Caki2 (cell line): ENCODE results near the gene ZNF407. TPM values are rescaled to one million over a fixed set of nuclear protein-coding genes. Genes with fewer than 3 reads are reported as not detected.

Experiments used
- DNase-seq: peaks from one replicate; pipeline ENCODE4 v3.0.0-alpha.2; 2015; ENCODE audit warnings: low read depth
- in situ Hi-C: cut with HindIII; loops from 2 replicates; pipeline ENCODE4 v1.10.0; 2016; ENCODE audit warnings: low sequenced_read_pairs, low pct_unique_long_range_greater_than_20kb, mixed read lengths
- total RNA-seq: library from RNA; depleted of rRNA; stranded (reverse); fragments of >200 nt; shearing (Covaris generic); gene quantifications from 2 replicates; pipeline ENCODE4 v1.2.3, GENCODE V29; 2014; ENCODE audit warnings: low replicate concordance

The ZNF407 gene
- total RNA-seq, 1 experiment from 2014 or later = 1.3 TPM

GRCh38 chr18:74692367-74693013, 94.8 kb downstream of the ZNF407 start:
- in situ Hi-C loops = no loop called here
- no peak for DNase-seq

DNA sequence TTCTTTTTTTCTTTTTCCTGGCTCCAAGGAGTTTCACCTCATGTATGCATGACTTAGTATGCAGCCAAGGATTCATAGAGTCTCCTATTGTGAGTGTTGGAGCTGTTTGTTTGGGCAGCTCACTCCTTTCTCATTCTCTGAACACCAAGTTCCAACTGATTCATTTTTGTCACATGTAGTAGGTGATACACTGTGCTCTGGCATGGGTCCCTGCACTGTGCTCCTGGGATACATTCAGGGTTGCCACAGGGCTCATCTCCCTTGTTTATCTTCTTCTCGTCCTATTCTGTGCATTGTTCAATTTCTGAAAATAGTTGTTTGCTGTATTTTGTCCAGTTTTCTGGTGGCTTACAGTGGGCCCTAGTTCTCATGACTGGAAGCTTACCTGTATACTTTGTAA, 96.8 kb downstream of the ZNF407 start:
- DNase-seq = no peak
- in situ Hi-C loops = no loop called here

GRCh38 chr18:74695170-74695569, 97.5 kb downstream of the ZNF407 start:
- in situ Hi-C loops = no loop called here
- no peak for DNase-seq

- no peak for DNase-seq
- in situ Hi-C loops = no loop called here
Observed at GRCh38 chr18:74698881-74699280, 101.2 kb downstream of the ZNF407 start.

DNA sequence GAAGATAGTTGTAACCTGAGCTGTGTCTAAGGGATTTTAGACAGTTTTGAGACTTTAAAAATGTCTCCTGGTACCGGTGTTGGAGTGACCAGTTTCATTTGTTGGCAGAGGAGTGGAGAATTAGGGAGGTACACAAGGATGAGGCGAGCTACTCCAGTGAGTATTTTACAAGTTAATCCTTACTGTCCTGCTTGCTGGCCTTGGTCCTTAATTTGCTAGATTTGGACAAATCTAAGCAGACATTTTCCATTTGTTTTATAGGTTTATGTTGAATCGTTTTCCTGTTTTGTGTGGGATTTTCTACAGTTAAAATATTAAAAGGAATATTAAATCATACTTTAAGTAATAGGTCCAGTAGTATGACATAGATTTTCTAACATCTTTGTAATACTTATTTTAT, 101.8 kb downstream of the ZNF407 start:
- no peak for DNase-seq
- in situ Hi-C loops = no loop called here

GRCh38 chr18:74702950-74703349, 105.3 kb downstream of the ZNF407 start:
- in situ Hi-C loops = no loop called here

DNA sequence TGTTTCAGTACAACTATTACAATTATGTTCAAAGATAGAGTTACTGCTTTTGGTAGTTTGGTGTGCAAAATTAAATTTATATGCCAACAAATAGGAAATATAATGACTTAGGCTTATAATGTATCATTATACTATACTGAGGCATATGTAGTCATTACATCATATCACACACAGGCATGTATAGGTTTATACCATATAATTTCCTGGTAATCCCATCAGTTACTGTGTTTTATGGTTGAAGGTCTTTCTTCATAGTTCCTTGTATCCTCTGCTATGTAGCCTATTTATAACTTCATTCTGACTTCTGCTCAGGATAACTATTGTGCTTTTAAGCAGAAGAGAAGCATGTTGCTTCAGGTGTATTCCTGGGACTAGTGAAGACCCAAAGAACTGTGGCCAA, 110.5 kb downstream of the ZNF407 start:
- in situ Hi-C loops = no loop called here
- no peak for DNase-seq

More at GRCh38 chr18:74702950-74703349, 105.3 kb downstream of the ZNF407 start:
- DNase-seq = no peak

- no peak for DNase-seq
- in situ Hi-C loops = no loop called here
Observed at GRCh38 chr18:74709452-74709851, 111.8 kb downstream of the ZNF407 start.

DNA sequence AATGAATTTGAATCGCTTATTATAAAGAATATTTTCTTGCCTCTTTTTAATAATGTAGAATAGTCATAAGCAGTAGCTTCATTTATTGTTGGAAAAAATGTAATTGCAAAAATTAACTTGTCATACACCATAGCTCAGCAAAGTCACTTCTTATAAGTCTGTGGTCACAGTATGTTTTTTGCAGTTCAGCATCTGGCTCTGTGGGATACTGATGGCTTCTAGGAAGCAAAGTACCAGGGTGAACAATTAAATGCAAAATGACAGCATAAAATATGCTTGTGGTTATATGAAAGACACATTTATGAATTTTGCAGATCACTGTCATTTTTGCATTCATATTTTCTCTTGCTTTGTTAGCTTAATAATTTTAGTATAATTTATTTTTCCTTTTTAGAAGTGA, 116.5 kb downstream of the ZNF407 start:
- in situ Hi-C loops = no loop called here
- DNase-seq = no peak

DNA sequence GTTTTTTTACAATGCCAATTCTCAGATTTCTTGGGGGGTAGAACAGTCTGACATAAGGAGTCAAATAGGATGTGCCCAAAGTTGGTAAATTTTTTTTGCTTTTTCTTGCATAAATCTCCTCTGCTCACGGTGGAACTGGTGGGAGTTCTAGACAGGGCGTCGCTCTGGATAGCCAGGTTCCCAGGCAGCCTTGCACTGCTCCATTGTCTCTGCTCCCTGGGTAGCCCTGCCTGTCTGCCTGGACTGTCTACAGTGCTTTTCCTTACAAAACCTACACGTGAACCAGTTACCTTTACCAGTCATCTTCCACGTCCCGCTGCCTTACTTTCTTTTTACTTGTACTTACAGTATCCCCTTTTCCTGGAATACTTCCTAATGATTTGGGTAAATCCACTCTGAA, 117.1 kb downstream of the ZNF407 start:
- DNase-seq = no peak
- in situ Hi-C loops = no loop called here

- no peak for DNase-seq
- in situ Hi-C loops = no loop called here
Observed at GRCh38 chr18:74715306-74715705, 117.6 kb downstream of the ZNF407 start.

- in situ Hi-C loops = no loop called here
- DNase-seq = no peak
Observed at GRCh38 chr18:74715865-74716712, 118.4 kb downstream of the ZNF407 start.

- DNase-seq = no peak
- in situ Hi-C loops = no loop called here
Observed at GRCh38 chr18:74718312-74718711, 120.6 kb downstream of the ZNF407 start.

DNA sequence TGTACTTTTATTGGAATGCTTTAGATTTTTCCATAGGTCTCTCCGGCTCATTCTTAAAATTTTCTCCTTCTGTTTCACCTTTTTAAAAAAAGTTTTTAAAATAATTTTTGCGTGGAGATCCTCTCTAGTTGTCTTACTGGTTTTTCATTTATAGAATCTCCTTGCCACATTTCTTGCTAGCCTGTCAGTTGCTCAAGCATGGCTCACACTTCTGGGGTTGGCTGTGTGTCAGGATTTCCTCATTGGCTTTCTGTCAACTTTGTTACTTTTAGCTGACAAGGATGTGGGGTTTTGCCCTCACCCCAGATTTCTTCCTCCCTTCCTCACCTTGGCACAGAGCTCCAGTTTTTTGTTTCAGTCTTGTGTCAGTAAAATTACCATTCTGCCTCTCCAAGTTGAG, 124.6 kb downstream of the ZNF407 start:
- in situ Hi-C loops = no loop called here
- DNase-seq = no peak

DNA sequence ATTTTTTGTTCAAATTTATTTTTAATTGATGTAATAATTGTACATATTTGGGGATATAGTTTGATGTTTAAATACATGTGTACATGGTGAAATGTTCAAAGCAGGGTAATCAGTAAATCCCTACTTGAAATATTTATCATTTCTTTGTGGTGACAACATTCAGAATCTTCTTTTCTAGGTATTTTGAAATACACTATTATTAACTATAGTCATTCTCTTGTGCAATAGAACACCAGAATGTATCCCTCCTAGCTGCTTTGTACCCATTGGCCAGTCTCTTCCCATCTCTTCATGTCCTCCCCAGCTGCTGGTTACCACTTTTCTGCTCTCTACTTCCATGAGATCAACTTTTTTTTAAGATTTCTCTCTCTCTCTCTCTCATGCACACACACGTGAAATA, 126.5 kb downstream of the ZNF407 start:
- in situ Hi-C loops = no loop called here
- no peak for DNase-seq

GRCh38 chr18:74725690-74726089, 128.0 kb downstream of the ZNF407 start:
- no peak for DNase-seq
- in situ Hi-C loops = no loop called here

DNA sequence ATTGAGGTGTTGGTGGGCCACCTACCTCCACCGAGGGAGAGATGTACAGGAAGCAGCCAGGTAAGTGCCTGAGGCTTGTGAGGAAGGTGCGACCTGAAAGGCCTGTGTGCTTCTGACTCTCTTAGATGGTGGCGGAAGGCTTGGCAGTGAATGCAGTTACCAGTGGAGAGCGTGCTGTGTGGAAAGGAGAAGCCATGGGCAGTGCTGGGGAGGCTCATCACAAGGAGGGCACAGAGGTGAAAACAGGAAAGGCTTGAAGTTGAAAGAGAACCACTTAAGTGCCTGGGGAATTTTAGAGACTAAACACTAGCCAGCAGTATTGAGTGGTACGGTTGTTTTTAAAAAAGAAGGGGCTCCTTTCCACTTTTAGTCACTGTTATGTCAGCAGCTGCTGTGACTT, 130.9 kb downstream of the ZNF407 start:
- DNase-seq = no peak
- in situ Hi-C loops = no loop called here

GRCh38 chr18:74731097-74731496, 133.4 kb downstream of the ZNF407 start:
- DNase-seq = no peak
- in situ Hi-C loops = no loop called here

DNA sequence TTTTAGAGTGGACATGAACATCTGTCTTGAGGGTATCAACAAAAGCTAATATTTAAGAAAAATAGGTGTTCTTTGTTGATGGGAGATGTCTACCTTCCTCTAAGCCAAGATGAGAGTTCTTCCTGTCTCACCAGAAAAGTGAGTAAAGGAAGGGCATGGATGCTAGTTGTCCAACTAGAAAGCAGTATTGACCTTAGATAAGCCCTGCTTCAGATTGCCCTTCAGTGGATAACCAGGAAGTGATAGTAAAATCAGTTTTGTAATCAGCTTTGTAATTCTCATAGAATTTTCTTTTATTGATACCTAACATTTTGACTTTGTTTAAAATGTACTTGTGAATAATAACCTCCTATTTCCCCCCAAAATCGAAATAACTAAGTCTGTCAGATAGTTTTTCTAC, 134.7 kb downstream of the ZNF407 start:
- no peak for DNase-seq
- in situ Hi-C loops = no loop called here

GRCh38 chr18:74733598-74733997, 135.9 kb downstream of the ZNF407 start:
- in situ Hi-C loops = no loop called here

More at GRCh38 chr18:74733598-74733997, 135.9 kb downstream of the ZNF407 start:
- no peak for DNase-seq
